HG03175 (cell line): ENCODE measurements around the gene HDAC4.

Experiments
- ATAC-seq: cut with Tn5 transposase; IDR thresholded peaks from one replicate; pipeline ENCODE4 v1.9.1; 2021; ENCODE audit warnings: mild to moderate bottlenecking, moderate library complexity; ENCODE audit not compliant: unreplicated experiment

Gene HDAC4

GRCh38 chr2:239311132-239312040 is 89.4 kb downstream of the HDAC4 start:
- ATAC-seq: no peak

GRCh38 chr2:239310401-239311061 is 90.3 kb downstream of the HDAC4 start:
- no peak for ATAC-seq

GRCh38 chr2:239309398-239310245 is 91.2 kb downstream of the HDAC4 start:
- no peak for ATAC-seq

- ATAC-seq: no peak
Measured at GRCh38 chr2:239308661-239309397, 92.0 kb downstream of the HDAC4 start.

- no peak for ATAC-seq
Measured at GRCh38 chr2:239307921-239308613, 92.8 kb downstream of the HDAC4 start.

- no peak for ATAC-seq
Measured at GRCh38 chr2:239307221-239307569, 93.6 kb downstream of the HDAC4 start.

GRCh38 chr2:239306274-239307220 is 94.3 kb downstream of the HDAC4 start:
- no peak for ATAC-seq

- no peak for ATAC-seq
Measured at GRCh38 chr2:239305771-239306170, 95.0 kb downstream of the HDAC4 start.

GRCh38 chr2:239305222-239305575 is 95.6 kb downstream of the HDAC4 start:
- ATAC-seq: no peak

- ATAC-seq: no peak
Measured at GRCh38 chr2:239304533-239305221, 96.1 kb downstream of the HDAC4 start.

- ATAC-seq: peak; percentile 83
Measured at GRCh38 chr2:239303711-239304532, 96.9 kb downstream of the HDAC4 start.

GRCh38 chr2:239302808-239303557 is 97.8 kb downstream of the HDAC4 start:
- no peak for ATAC-seq

- ATAC-seq: no peak
Measured at GRCh38 chr2:239302083-239302807, 98.6 kb downstream of the HDAC4 start.

- ATAC-seq: no peak
Measured at GRCh38 chr2:239300871-239301735, 99.7 kb downstream of the HDAC4 start.

- no peak for ATAC-seq
Measured at GRCh38 chr2:239300242-239300641, 100.6 kb downstream of the HDAC4 start.
